ENCODE results near the gene ODC1.

ODC1 gene

DNA sequence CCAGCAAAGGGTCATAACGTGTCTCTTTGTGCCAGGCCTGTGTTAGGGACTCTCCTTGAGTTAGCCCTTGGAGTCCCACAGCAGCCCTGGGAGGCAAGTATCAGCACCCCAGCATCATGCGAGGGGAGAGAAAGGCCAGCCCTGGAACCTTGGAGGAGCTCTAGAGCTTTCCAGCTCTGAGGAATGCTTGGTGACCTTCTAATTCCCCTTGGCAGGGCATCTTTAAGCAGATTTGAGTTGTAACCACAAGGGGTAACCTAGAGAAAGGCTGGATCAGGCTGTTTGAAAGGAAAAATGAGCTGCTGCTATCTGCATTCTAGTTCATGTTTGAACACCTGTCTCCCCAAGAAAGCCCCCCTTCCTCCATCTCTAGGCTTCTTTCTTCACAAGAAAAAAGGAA lies 23.8 kb upstream of the ODC1 start (continued):
- no peak for TF ChIP-seq GLIS2 (tag by site-specific recombination; IDR thresholded peaks at IDR 0.05)

- TF ChIP-seq ZNF518A (tag by site-specific recombination; conservative IDR thresholded peaks at IDR 0.05; ENCODE audit: low read depth) = no peak
- no peak for TF ChIP-seq SP7 (tag by site-specific recombination; IDR thresholded peaks at IDR 0.05)
- TF ChIP-seq, protein P1, sequence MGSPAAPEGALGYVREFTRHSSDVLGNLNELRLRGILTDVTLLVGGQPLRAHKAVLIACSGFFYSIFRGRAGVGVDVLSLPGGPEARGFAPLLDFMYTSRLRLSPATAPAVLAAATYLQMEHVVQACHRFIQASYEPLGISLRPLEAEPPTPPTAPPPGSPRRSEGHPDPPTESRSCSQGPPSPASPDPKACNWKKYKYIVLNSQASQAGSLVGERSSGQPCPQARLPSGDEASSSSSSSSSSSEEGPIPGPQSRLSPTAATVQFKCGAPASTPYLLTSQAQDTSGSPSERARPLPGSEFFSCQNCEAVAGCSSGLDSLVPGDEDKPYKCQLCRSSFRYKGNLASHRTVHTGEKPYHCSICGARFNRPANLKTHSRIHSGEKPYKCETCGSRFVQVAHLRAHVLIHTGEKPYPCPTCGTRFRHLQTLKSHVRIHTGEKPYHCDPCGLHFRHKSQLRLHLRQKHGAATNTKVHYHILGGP (tag by site-specific recombination; IDR thresholded peaks at IDR 0.05) = no peak
- no peak for TF ChIP-seq ZNF677 (tag by site-specific recombination; IDR thresholded peaks at IDR 0.05)
- TF ChIP-seq ZNF624 (tag by site-specific recombination; IDR thresholded peaks at IDR 0.05) = no peak
- TF ChIP-seq ZBTB8A (tag by site-specific recombination; IDR thresholded peaks at IDR 0.05) = no peak
- no peak for TF ChIP-seq ZNF549 (tag by site-specific recombination; IDR thresholded peaks at IDR 0.05)
- TF ChIP-seq ZNF311 (tag by site-specific recombination; IDR thresholded peaks at IDR 0.05; ENCODE audit: borderline replicate concordance) = no peak
- no peak for TF ChIP-seq KLF8 (tag by site-specific recombination; IDR thresholded peaks at IDR 0.05)
- TF ChIP-seq ZBTB17 (tag by site-specific recombination; IDR thresholded peaks at IDR 0.05) = no peak
- TF ChIP-seq ZNF138 (tag by site-specific recombination; IDR thresholded peaks at IDR 0.05; ENCODE audit: borderline replicate concordance) = no peak
- no peak for TF ChIP-seq ZNF324 (tag by site-specific recombination; IDR thresholded peaks at IDR 0.05)
- no peaks in the 10 kb centered on the region for H3K36me3 ChIP-seq (ENCODE audit: control insufficient read depth in 2 of 2, insufficient read depth in 1 of 2, low read length in 2 of 2)
- ChIA-PET CTCF (no interaction called here), POLR2A (no interaction called here)
- no peak overlapping the region for H3K27ac ChIP-seq (ENCODE audit: extremely low read depth, low read depth, low read length)
- H3K4me1 ChIP-seq (ENCODE audit: control insufficient read depth, insufficient read depth, low read length) = no peaks in the 10 kb centered on the region
- H3K4me3 ChIP-seq (ENCODE audit: low read depth, low read length) = no peak overlapping the region
- no peaks in the 10 kb centered on the region for H3K9me3 ChIP-seq (ENCODE audit: control insufficient read depth, insufficient read depth, low read depth, low read length)
These were observed 23.0 kb upstream of the ODC1 start for GRCh38 chr2:10471046-10471571.

DNA sequence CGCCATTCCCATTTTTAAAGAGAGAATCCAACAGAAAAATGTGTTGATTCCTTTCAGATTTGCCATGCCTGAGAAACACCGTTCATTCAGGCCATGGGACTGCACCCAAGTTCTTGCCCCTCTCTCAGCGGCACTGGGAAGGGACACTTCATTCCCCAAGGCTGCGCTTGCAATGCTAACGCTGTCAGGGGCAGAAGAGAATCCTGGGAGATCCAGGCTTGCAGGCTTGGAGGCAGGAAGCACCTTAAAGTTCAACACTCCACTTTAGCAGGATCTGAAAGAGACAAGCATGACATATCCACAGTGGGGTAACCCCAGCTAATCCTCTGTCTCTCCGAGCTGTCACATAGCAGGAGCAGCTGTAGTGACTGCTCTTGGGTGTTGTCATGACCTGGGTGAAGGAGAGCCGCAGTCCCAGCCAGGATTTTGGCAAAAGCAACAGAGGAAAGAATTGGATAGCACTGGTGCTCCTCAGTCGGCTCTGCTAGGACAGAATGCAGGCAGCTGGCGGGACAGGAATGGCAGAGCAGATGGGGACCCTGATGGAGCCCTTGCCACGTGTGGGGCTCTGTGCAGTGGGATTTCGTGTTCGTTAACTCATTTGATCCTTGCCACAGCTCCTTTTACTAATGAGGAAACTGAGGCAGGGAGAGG lies 22.0 kb upstream of the ODC1 start:
- Histone ChIP-seq H3K4me3 (ENCODE audit: low read depth, low read length) (no peak overlapping the region), H3K4me1 (ENCODE audit: control insufficient read depth, insufficient read depth, low read length) (no peaks in the 10 kb centered on the region), H3K27ac (ENCODE audit: extremely low read depth, low read depth, low read length) (no peak overlapping the region), H3K9me3 (ENCODE audit: control insufficient read depth, insufficient read depth, low read depth, low read length) (no peaks in the 10 kb centered on the region), H3K36me3 (ENCODE audit: control insufficient read depth in 2 of 2, insufficient read depth in 1 of 2, low read length in 2 of 2) (no peaks in the 10 kb centered on the region)
- TF ChIP-seq ZNF792 (tag by site-specific recombination; IDR thresholded peaks at IDR 0.05) (no peak), ZNF621 (tag by site-specific recombination; IDR thresholded peaks at IDR 0.05) (no peak), ZNF426 (tag by site-specific recombination; IDR thresholded peaks at IDR 0.05) (no peak)
- POLR2A ChIA-PET = interaction anchor here (0.6 kb wide), 1 partner anchor 1786 kb away, joined by 3 read pairs; no protein-coding TSS in a partner anchor
- CTCF ChIA-PET = no interaction called here
